Measurements from ENCODE around the gene PAK2. TPM values are rescaled to one million over a fixed set of nuclear protein-coding genes. Genes with fewer than 3 reads are reported as not detected.
A peak's percentile ranks its signal among the peaks of the same experiment; 100 is the strongest.
"Not testable (repeated sequence)": the region's sequence is repeated elsewhere in the genome, so short reads cannot be mapped to it uniquely, and the experiment has no call there.

The PAK2 gene
- total RNA-seq, 1 experiment from 2014 or later = 33.5 TPM

- in situ Hi-C loops (cut with HindIII; ENCODE audit: low sequenced_read_pairs) = no loop called here
Observed at GRCh38 chr3:196726788-196727675, 12.6 kb upstream of the PAK2 start.

GRCh38 chr3:196735751-196736150, 3.9 kb upstream of the PAK2 start:
- in situ Hi-C loops (cut with HindIII; ENCODE audit: low sequenced_read_pairs) = no loop called here
- DNase-seq (ENCODE audit: low spot score) = no peak

More at GRCh38 chr3:196726788-196727675, 12.6 kb upstream of the PAK2 start:
- DNase-seq (ENCODE audit: low spot score) = no peak

- in situ Hi-C loops (cut with HindIII; ENCODE audit: low sequenced_read_pairs) = no loop called here
- no peak for DNase-seq (ENCODE audit: low spot score)
Observed at GRCh38 chr3:196736670-196737374, 2.8 kb upstream of the PAK2 start.

GRCh38 chr3:196737655-196738054, 2.0 kb upstream of the PAK2 start:
- no peak for DNase-seq (ENCODE audit: low spot score)
- in situ Hi-C loops (cut with HindIII; ENCODE audit: low sequenced_read_pairs) = no loop called here

- in situ Hi-C loops (cut with HindIII; ENCODE audit: low sequenced_read_pairs) = no loop called here
- DNase-seq (ENCODE audit: low spot score) = peak; percentile 65
Observed at GRCh38 chr3:196740481-196741248, 1.0 kb downstream of the PAK2 start.

GRCh38 chr3:196741249-196741889, 1.7 kb downstream of the PAK2 start:
- DNase-seq (ENCODE audit: low spot score) = no peak
- in situ Hi-C loops (cut with HindIII; ENCODE audit: low sequenced_read_pairs) = no loop called here

- DNase-seq (ENCODE audit: low spot score); in situ Hi-C loops (cut with HindIII; ENCODE audit: low sequenced_read_pairs): not testable (repeated sequence)
Observed at GRCh38 chr3:196743569-196743968, 3.9 kb downstream of the PAK2 start.

- in situ Hi-C loops (cut with HindIII; ENCODE audit: low sequenced_read_pairs) = no loop called here
Observed at GRCh38 chr3:196749125-196749524, 9.5 kb downstream of the PAK2 start.

GRCh38 chr3:196753201-196753600, 13.5 kb downstream of the PAK2 start:
- DNase-seq (ENCODE audit: low spot score) = no peak
- in situ Hi-C loops (cut with HindIII; ENCODE audit: low sequenced_read_pairs) = no loop called here

More at GRCh38 chr3:196749125-196749524, 9.5 kb downstream of the PAK2 start:
- DNase-seq (ENCODE audit: low spot score) = no peak

GRCh38 chr3:196754091-196754981, 14.7 kb downstream of the PAK2 start:
- DNase-seq (ENCODE audit: low spot score) = no peak
- in situ Hi-C loops (cut with HindIII; ENCODE audit: low sequenced_read_pairs) = no loop called here

GRCh38 chr3:196756732-196757131, 17.1 kb downstream of the PAK2 start:
- in situ Hi-C loops (cut with HindIII; ENCODE audit: low sequenced_read_pairs) = no loop called here
- DNase-seq (ENCODE audit: low spot score) = no peak

GRCh38 chr3:196757876-196758739, 18.5 kb downstream of the PAK2 start:
- in situ Hi-C loops (cut with HindIII; ENCODE audit: low sequenced_read_pairs) = no loop called here
- no peak for DNase-seq (ENCODE audit: low spot score)

GRCh38 chr3:196763179-196763578, 23.5 kb downstream of the PAK2 start:
- in situ Hi-C loops (cut with HindIII; ENCODE audit: low sequenced_read_pairs) = no loop called here
- DNase-seq (ENCODE audit: low spot score) = no peak

GRCh38 chr3:196765454-196765853, 25.8 kb downstream of the PAK2 start:
- in situ Hi-C loops (cut with HindIII; ENCODE audit: low sequenced_read_pairs) = no loop called here
- no peak for DNase-seq (ENCODE audit: low spot score)

- in situ Hi-C loops (cut with HindIII; ENCODE audit: low sequenced_read_pairs) = no loop called here
- DNase-seq (ENCODE audit: low spot score) = no peak
Observed at GRCh38 chr3:196771067-196771466, 31.4 kb downstream of the PAK2 start.

GRCh38 chr3:196772102-196772501, 32.4 kb downstream of the PAK2 start:
- in situ Hi-C loops (cut with HindIII; ENCODE audit: low sequenced_read_pairs) = no loop called here
- DNase-seq (ENCODE audit: low spot score) = no peak

GRCh38 chr3:196772897-196773296, 33.2 kb downstream of the PAK2 start:
- in situ Hi-C loops (cut with HindIII; ENCODE audit: low sequenced_read_pairs) = no loop called here

More at GRCh38 chr3:196772897-196773296, 33.2 kb downstream of the PAK2 start:
- no peak for DNase-seq (ENCODE audit: low spot score)

Measured in G401 (cell line).